ENCODE results near the gene OASL.
"Not testable (repeated sequence)": the region's sequence is repeated elsewhere in the genome, so short reads cannot be mapped to it uniquely, and the experiment has no call there.

OASL gene

GRCh38 chr12:121038861-121039668 lies at the start of gene OASL:
Gene OASL (minus strand): TSS chr12:121039246. CDS start chr12:121038971, 275 bp downstream.
- peak; percentile 72 for DNase-seq

- DNase-seq: no peak
Observed at GRCh38 chr12:121088195-121088585, 49.1 kb upstream of the OASL start.

- no peak for DNase-seq
Observed at GRCh38 chr12:121087467-121088194, 48.6 kb upstream of the OASL start.

- DNase-seq: no peak
Observed at GRCh38 chr12:121086781-121087295, 47.8 kb upstream of the OASL start.

- no peak for DNase-seq
Observed at GRCh38 chr12:121085506-121086353, 46.7 kb upstream of the OASL start.

GRCh38 chr12:121085069-121085468 lies 46.0 kb upstream of the OASL start:
- no peak for DNase-seq

GRCh38 chr12:121084229-121084628 lies 45.2 kb upstream of the OASL start:
- no peak for DNase-seq

GRCh38 chr12:121080909-121081308 lies 41.9 kb upstream of the OASL start:
- no peak for DNase-seq

GRCh38 chr12:121079736-121080272 lies 40.8 kb upstream of the OASL start:
- DNase-seq: no peak

GRCh38 chr12:121077440-121077839 lies 38.4 kb upstream of the OASL start:
- not testable (repeated sequence) for DNase-seq

GRCh38 chr12:121075911-121076310 lies 36.9 kb upstream of the OASL start:
- not testable (repeated sequence) for DNase-seq

GRCh38 chr12:121072147-121072546 lies 33.1 kb upstream of the OASL start:
- DNase-seq: no peak

- no peak for DNase-seq
Observed at GRCh38 chr12:121069206-121069605, 30.2 kb upstream of the OASL start.

GRCh38 chr12:121065345-121065744 lies 26.3 kb upstream of the OASL start:
- DNase-seq: no peak

- not testable (repeated sequence) for DNase-seq
Observed at GRCh38 chr12:121064586-121064985, 25.5 kb upstream of the OASL start.

GRCh38 chr12:121064116-121064515 lies 25.1 kb upstream of the OASL start:
- DNase-seq: no peak

- no peak for DNase-seq
Observed at GRCh38 chr12:121062391-121063045, 23.5 kb upstream of the OASL start.

- no peak for DNase-seq
Observed at GRCh38 chr12:121061831-121062230, 22.8 kb upstream of the OASL start.

GRCh38 chr12:121060149-121061001 lies 21.3 kb upstream of the OASL start:
- peak; percentile 58 for DNase-seq

- no peak for DNase-seq
Observed at GRCh38 chr12:121059031-121059898, 20.2 kb upstream of the OASL start.
